Skeletal muscle tissue (tissue), 4 donors: ENCODE data around the gene OVOL3. TPM values are rescaled to one million over a fixed set of nuclear protein-coding genes. Genes with fewer than 3 reads are reported as not detected.

Source experiments
- H3K27ac ChIP-seq: one replicate; pipeline ENCODE4 v1.7.0; 2013; ENCODE audit warnings: mild to moderate bottlenecking, low read depth, low read length, inconsistent platforms
- H3K27me3 ChIP-seq, 3 donors: one replicate each; pipeline ENCODE4 v1.7.0; 2013; ENCODE audit warnings: low read length in 3 of 3; ENCODE audit not compliant: control insufficient read depth in 3 of 3, insufficient read depth in 3 of 3
- H3K36me3 ChIP-seq, 3 donors: one replicate each; pipeline ENCODE4 v1.7.0; 2013; ENCODE audit warnings: low read length in 3 of 3; ENCODE audit not compliant: control insufficient read depth in 3 of 3, insufficient read depth in 3 of 3
- H3K4me1 ChIP-seq, 3 donors: one replicate each; pipeline ENCODE4 v1.7.0; 2013; ENCODE audit warnings: low read length in 3 of 3, mild to moderate bottlenecking in 3 of 3; ENCODE audit not compliant: control insufficient read depth in 3 of 3, insufficient read depth in 3 of 3
- H3K4me3 ChIP-seq, 3 donors: one replicate each; pipeline ENCODE4 v1.7.0; 2013; ENCODE audit warnings: low read length in 3 of 3
- H3K9ac ChIP-seq, 3 donors: one replicate each; pipeline ENCODE4 v1.7.0; 2013; ENCODE audit warnings: low read length in 3 of 3, mild to moderate bottlenecking in 3 of 3, moderate library complexity in 2 of 3, low read depth in 1 of 3
- H3K9me3 ChIP-seq, 3 donors: one replicate each; pipeline ENCODE4 v1.7.0; 2013; ENCODE audit warnings: low read length in 3 of 3; ENCODE audit not compliant: control insufficient read depth in 3 of 3
- total RNA-seq: library from RNA; depleted of rRNA; stranded (reverse); fragments of >200 nt; gene quantifications from one replicate; pipeline ENCODE4 v1.2.3, GENCODE V29; 2014
- donor health status: Osteomylitis.

OVOL3 gene
- total RNA-seq, 1 donor from 2014 or later = not detected

GRCh38 chr19:36153126-36153525, 42.2 kb downstream of the OVOL3 start:
- H3K27me3 ChIP-seq = no peaks in the 10 kb centered on the region
- peaks cover 22 to 27% (median 22%) of the 10 kb centered on the region in 3 donors for H3K36me3 ChIP-seq
- no peaks in the 10 kb centered on the region for H3K9me3 ChIP-seq
- peaks cover 27 to 33% (median 29%) of the 10 kb centered on the region in 3 donors for H3K4me1 ChIP-seq
- peak overlapping the region; percentile 98 to 100 (median 99) for H3K9ac ChIP-seq
- peak overlapping the region; percentile 100 for H3K27ac ChIP-seq
- H3K4me3 ChIP-seq = peak overlapping the region; percentile 75 to 89 (median 88)

DNA sequence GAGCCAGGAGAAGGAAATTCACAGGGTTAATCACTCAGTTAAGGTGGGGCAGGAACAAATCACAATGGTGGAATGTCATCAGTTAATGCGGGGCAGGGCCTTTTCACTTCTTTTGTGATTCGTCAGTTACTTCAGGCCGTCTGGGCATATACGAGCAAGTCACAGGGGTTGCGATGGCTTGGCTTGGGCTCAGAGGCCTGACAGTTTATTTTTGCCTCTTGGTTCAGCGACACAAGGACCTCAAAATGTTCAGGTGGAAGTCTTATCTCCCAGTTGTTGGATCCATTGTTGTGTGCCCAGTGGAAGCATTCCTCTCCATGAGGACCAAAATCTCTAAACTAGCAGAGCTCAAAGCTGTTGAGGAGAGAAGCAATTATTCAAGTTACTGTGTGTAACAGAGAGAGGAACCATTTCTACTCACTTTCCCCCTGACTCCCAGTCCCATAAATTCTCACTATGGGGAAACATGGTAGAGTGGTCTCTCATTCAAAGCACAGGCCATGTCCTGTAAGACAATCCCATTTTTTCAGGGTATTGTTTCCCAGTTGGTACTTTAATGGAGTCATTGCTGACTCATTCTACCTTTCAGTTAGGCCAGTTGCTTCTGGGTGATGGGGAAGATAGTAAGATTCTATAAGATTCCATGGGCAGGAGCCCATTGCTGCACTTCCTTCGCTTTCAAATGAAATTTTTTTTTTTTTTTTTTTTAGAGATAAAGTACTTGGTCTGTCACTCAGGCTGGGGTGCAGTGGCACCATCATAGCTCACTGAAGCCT, 50.1 kb downstream of the OVOL3 start:
- peaks cover 5 to 6% (median 5%) of the 10 kb centered on the region in 3 donors for H3K36me3 ChIP-seq
- no peaks in the 10 kb centered on the region for H3K4me1 ChIP-seq
- H3K27me3 ChIP-seq = no peaks in the 10 kb centered on the region
- no peak overlapping the region for H3K9ac ChIP-seq
- H3K27ac ChIP-seq = no peak overlapping the region
- H3K4me3 ChIP-seq = no peak overlapping the region
- no peaks in the 10 kb centered on the region for H3K9me3 ChIP-seq

Other genes starting within 250 kb of the OVOL3 start
- 2.1 TPM for gene APLP1, start 242.6 kb upstream of the OVOL3 start, total RNA-seq
- 3.7 TPM for gene NFKBID, start 210.6 kb upstream of the OVOL3 start, total RNA-seq
- gene HCST, start 208.6 kb upstream of the OVOL3 start, total RNA-seq = 1.6 TPM
- 9.9 TPM for gene TYROBP, start 202.8 kb upstream of the OVOL3 start, total RNA-seq
- 0.52 TPM for gene LRFN3, start 174.8 kb upstream of the OVOL3 start, total RNA-seq
- gene SDHAF1, start 116.0 kb upstream of the OVOL3 start, total RNA-seq = 8.4 TPM
- gene SYNE4, start 102.3 kb upstream of the OVOL3 start, total RNA-seq = not detected
- gene ALKBH6, start 96.9 kb upstream of the OVOL3 start, total RNA-seq = 4.7 TPM
- gene CLIP3, start 78.3 kb upstream of the OVOL3 start, total RNA-seq = 1.0 TPM
- gene THAP8, start 56.9 kb upstream of the OVOL3 start, total RNA-seq = 2.1 TPM
- gene WDR62, start 56.2 kb upstream of the OVOL3 start, total RNA-seq = 2.1 TPM
- 121 TPM for gene POLR2I, start 3.7 kb downstream of the OVOL3 start, total RNA-seq
- gene TBCB, start 4.3 kb downstream of the OVOL3 start, total RNA-seq = 97.6 TPM
- 195 TPM for gene CAPNS1, start 28.9 kb downstream of the OVOL3 start, total RNA-seq
- gene COX7A1, start 41.3 kb downstream of the OVOL3 start, total RNA-seq = 141 TPM
- 9.4 TPM for gene ZNF565, start 103.5 kb downstream of the OVOL3 start, total RNA-seq
- 45.9 TPM for gene ZNF146, start 104.0 kb downstream of the OVOL3 start, total RNA-seq